Esophagus (tissue), 2 donors: Measurements from ENCODE around the gene TULP3. TPM values are rescaled to one million over a fixed set of nuclear protein-coding genes. Genes with fewer than 3 reads are reported as not detected.

Experiments
- H3K27ac ChIP-seq, 2 donors: one replicate each; pipeline ENCODE4 v1.5.1; 2013; ENCODE audit warnings: low read depth in 2 of 2, mild to moderate bottlenecking in 2 of 2, inconsistent platforms in 1 of 2, low read length in 1 of 2, moderate library complexity in 1 of 2
- H3K27me3 ChIP-seq, 2 donors: one replicate each; pipeline ENCODE4 v1.6.1; 2013; ENCODE audit warnings: low read length in 2 of 2, control low read depth in 1 of 2, mild to moderate bottlenecking in 1 of 2; ENCODE audit not compliant: insufficient read depth in 2 of 2, control insufficient read depth in 1 of 2
- H3K36me3 ChIP-seq, 2 donors: one replicate each; pipeline ENCODE4 v1.6.1; 2013; ENCODE audit warnings: low read length in 1 of 2; ENCODE audit not compliant: control insufficient read depth in 2 of 2, insufficient read depth in 2 of 2
- H3K4me1 ChIP-seq, 2 donors: one replicate each; pipeline ENCODE4 v1.6.1; 2013; ENCODE audit warnings: low read length in 1 of 2; ENCODE audit not compliant: control insufficient read depth in 2 of 2, insufficient read depth in 2 of 2
- H3K4me3 ChIP-seq, 2 donors: one replicate each; pipeline ENCODE4 v1.5.1; 2013; ENCODE audit warnings: low read length in 2 of 2, mild to moderate bottlenecking in 2 of 2, low read depth in 1 of 2, moderate library complexity in 1 of 2
- H3K9me3 ChIP-seq, 2 donors: one replicate each; pipeline ENCODE4 v1.6.1; 2013; ENCODE audit warnings: mild to moderate bottlenecking in 2 of 2, low read depth in 1 of 2, low read length in 1 of 2, moderate library complexity in 1 of 2; ENCODE audit not compliant: control insufficient read depth in 2 of 2, insufficient read depth in 1 of 2
- WGBS, 2 donors: extraction: QIAGEN DNeasy Blood & Tissue Kit; methylation state at CpG; one replicate each; pipeline ENCODE4 v1.1.7; 2013; 5-methylcytosine and 5-hydroxymethylcytosine counted together
- polyA plus RNA-seq, 2 donors: library from polyadenylated mRNA; stranded (reverse); fragments of 200-250 nt; gene quantifications; one replicate each; pipeline ENCODE4 v1.2.3, GENCODE V29; 2013
- donor health status: healthy with polysubstance abuse.
- donor health status: Bipolar disorder and iron deficiency.

TULP3 gene
- polyA plus RNA-seq, 2 donors, result 12.8 to 15.0 TPM

DNA sequence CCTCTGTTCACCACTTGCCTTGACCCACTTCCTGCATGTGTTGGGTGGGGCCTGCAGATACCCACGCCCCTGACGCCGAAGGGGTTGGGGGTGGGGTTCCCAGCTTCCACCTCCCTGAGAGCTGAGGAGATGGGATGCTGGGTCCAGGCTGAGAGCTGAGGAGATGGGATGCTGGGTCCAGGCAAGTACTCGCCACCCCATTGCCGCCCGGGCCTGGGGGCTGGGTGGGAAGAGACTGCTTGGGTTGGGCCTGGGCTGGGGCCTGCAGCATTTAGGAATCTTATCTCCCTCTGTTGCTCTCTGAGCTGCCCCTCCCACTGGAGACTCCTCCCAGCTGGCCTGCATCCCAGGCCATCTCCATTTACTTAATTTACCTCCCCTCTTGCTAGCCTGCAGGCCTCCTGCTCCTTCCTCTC, 85.9 kb downstream of the TULP3 start:
- no peak overlapping the region for H3K4me3 ChIP-seq
- H3K4me1 ChIP-seq, result no peaks in the 10 kb centered on the region
- no peaks in the 10 kb centered on the region for H3K27me3 ChIP-seq
- H3K9me3 ChIP-seq, result no peaks in the 10 kb centered on the region
- H3K36me3 ChIP-seq, result peaks cover 0 to 3% of the 10 kb centered on the region in 2 donors
- no peak overlapping the region for H3K27ac ChIP-seq
- 58 to 69% methylated on average over 6 of the region's 6 CpGs for WGBS, 2 donors

DNA sequence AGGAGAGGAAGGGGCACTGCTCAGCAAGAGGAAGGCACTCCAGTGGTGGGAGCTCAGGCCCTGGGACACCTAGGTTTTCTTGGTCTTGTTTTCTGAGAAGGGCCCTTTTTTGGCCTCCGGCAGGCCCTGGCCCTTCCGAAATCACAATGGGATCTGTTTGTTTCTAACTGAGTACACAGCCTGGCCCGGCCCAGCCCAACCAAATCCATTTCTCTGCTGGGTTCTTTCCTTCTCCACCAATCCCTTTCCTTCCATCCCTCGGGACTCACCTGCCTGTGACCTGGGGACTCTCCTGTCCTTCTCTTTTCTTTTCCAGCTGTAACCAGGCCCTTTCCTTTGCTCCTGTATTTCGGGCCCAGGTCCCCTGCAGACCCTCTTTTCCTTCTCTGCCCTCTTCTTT, 87.1 kb downstream of the TULP3 start:
- 81 to 89% methylated on average over 5 of the region's 5 CpGs for WGBS, 2 donors
- Histone ChIP-seq H3K27ac (no peak overlapping the region), H3K9me3 (no peaks in the 10 kb centered on the region), H3K36me3 (peaks cover 0 to 3% of the 10 kb centered on the region in 2 donors), H3K4me3 (no peak overlapping the region), H3K4me1 (no peaks in the 10 kb centered on the region), H3K27me3 (no peaks in the 10 kb centered on the region)

DNA sequence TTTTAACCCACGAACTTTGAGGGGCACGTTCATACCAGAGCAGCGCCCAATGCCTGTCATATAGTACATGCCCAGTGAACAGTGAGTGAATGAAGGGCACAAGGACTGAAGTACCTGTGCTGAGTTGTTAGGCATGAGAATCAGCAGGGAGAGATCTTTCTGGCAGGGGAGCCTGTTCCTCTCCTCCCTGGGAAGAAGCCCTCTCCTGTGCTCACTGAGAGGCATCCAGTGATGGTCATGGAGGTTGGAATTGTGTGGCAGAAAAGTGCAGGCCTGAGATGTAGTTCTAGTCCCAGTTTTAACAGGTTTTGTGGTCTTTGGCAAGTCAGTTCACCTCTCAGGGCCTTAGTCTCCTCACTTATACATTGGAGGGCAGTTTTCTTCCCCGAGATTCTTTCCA, 89.1 kb downstream of the TULP3 start:
- peaks cover 0 to 3% of the 10 kb centered on the region in 2 donors for H3K36me3 ChIP-seq
- WGBS, 2 donors, result 84 to 89% methylated on average over 4 of the region's 4 CpGs
- H3K27me3 ChIP-seq, result no peaks in the 10 kb centered on the region
- no peak overlapping the region for H3K27ac ChIP-seq
- no peaks in the 10 kb centered on the region for H3K9me3 ChIP-seq
- no peaks in the 10 kb centered on the region for H3K4me1 ChIP-seq
- H3K4me3 ChIP-seq, result no peak overlapping the region

DNA sequence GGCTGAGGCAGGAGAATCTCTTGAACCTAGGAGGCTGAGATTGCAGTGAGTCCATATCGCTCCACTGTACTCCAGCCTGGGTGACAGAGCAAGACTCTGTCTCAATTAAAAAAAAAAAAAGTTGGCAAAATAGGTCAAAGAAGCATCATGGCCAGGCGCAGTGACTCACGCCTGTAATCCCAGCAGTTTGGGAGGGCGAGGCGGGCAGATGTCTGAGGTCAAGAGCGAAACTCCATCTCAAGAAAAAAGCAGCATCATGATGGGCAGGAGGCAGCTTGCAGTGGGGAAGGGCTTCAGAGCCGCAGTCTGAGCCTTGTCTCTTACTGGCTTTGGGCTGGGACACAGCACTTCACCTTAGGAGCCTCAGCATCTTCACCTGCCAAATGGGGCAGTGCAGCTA, 89.9 kb downstream of the TULP3 start:
- H3K9me3 ChIP-seq, result no peaks in the 10 kb centered on the region
- H3K27ac ChIP-seq, result no peak overlapping the region
- H3K4me1 ChIP-seq, result no peaks in the 10 kb centered on the region
- H3K4me3 ChIP-seq, result no peak overlapping the region
- WGBS, 2 donors, result 82 to 90% methylated on average over 7 of the region's 7 CpGs
- peaks cover 0 to 3% of the 10 kb centered on the region in 2 donors for H3K36me3 ChIP-seq
- H3K27me3 ChIP-seq, result no peaks in the 10 kb centered on the region

DNA sequence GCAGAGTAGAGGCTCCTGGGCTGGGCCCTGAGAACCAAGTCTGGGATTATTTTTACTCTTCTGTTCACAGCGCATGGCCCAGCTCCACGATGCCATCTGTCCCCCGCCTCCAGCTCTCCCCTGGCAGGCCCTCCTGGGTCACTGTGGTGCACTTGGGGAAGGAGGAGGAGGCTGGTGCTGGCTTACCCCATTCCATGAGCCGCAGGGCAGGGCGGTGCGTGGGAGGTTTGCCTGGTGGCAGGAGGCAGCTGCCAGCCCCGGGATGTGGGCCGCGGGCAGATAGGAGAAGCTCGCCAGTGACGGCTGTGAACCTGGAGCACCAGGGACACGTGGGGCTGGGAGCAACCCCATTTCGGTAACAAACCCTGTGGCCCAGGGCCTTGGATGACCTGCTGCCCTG, 91.7 kb downstream of the TULP3 start:
- H3K27me3 ChIP-seq, result no peaks in the 10 kb centered on the region

DNA sequence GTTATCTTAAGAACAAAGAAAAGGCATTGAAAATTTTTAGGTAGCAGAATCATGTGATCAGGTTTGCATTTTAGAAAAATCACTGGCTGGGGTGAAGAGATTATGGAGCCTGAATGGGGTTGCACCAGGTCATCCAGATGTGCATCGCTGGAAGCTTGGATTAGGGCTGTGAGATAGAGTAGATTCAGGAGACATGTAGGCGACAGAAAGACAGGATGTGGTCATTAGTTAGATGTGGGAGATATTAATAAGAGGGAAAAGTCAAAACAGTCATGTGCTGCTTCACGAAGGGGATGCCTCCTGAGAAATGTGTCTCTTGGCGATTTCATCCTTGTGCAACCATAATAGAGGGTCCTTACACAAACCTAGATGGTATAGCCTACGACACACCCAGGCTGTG, 93.6 kb downstream of the TULP3 start:
- no peaks in the 10 kb centered on the region for H3K4me1 ChIP-seq
- WGBS, 2 donors, result 79 to 80% methylated on average over 5 of the region's 5 CpGs

More for the DNA sequence above, 91.7 kb downstream of the TULP3 start:
- no peaks in the 10 kb centered on the region for H3K4me1 ChIP-seq
- H3K4me3 ChIP-seq, result no peak overlapping the region
- no peak overlapping the region for H3K27ac ChIP-seq
- H3K36me3 ChIP-seq, result peaks cover 0 to 3% of the 10 kb centered on the region in 2 donors
- no peaks in the 10 kb centered on the region for H3K9me3 ChIP-seq
- WGBS, 2 donors, result 82 to 93% methylated on average over 11 to 13 of the region's 13 CpGs

DNA sequence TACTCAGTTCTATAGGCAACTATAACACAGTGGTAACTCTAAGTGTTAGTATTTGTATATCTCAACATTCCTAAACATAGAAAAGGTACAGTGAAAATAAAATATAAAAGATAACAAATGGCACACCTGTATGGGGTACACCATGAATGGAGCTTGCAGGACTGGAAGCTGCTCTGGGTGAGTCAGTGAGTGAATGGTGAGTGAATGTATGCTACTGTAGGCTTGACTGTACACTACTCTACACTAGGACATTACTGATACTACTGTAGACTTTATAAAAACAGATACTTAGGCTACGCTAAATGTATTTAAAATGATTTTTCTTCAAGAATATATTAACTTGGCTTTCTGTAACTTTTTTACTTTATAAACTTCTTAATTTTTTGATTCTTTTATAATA, 94.0 kb downstream of the TULP3 start:
- H3K36me3 ChIP-seq, result peaks cover 0 to 3% of the 10 kb centered on the region in 2 donors
- no peaks in the 10 kb centered on the region for H3K27me3 ChIP-seq
- no peak overlapping the region for H3K27ac ChIP-seq
- H3K4me3 ChIP-seq, result no peak overlapping the region
- no peaks in the 10 kb centered on the region for H3K4me1 ChIP-seq
- 98 to 100% methylated on average over 1 of the region's 1 CpG for WGBS, 2 donors
- no peaks in the 10 kb centered on the region for H3K9me3 ChIP-seq

More for the DNA sequence above, 93.6 kb downstream of the TULP3 start:
- Histone ChIP-seq H3K4me3 (no peak overlapping the region), H3K36me3 (peaks cover 0 to 3% of the 10 kb centered on the region in 2 donors), H3K27me3 (no peaks in the 10 kb centered on the region), H3K27ac (no peak overlapping the region), H3K9me3 (no peaks in the 10 kb centered on the region)

DNA sequence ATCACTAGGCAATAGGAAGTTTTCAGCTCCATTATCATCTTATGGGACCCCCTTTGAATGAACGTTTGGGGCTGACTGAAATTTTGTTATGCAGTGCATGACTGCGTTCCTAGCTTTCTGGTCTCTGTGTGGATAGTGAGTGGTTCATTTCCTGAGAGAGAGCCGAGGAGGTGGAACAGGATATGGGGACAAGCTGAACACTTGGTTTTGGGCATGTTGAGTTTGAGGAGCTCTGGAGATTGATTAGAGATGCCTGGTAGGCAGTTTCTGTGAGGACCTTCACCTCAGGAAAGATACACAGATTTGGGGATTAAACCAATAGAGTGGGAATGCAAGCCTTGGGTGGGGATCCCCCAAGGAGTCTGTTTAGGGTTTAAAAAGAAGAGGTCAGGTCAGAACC, 96.2 kb downstream of the TULP3 start:
- no peaks in the 10 kb centered on the region for H3K9me3 ChIP-seq
- H3K27ac ChIP-seq, result no peak overlapping the region
- 79 to 81% methylated on average over 3 of the region's 3 CpGs for WGBS, 2 donors
- H3K4me3 ChIP-seq, result no peak overlapping the region
- no peaks in the 10 kb centered on the region for H3K27me3 ChIP-seq
- no peaks in the 10 kb centered on the region for H3K36me3 ChIP-seq
- no peaks in the 10 kb centered on the region for H3K4me1 ChIP-seq

DNA sequence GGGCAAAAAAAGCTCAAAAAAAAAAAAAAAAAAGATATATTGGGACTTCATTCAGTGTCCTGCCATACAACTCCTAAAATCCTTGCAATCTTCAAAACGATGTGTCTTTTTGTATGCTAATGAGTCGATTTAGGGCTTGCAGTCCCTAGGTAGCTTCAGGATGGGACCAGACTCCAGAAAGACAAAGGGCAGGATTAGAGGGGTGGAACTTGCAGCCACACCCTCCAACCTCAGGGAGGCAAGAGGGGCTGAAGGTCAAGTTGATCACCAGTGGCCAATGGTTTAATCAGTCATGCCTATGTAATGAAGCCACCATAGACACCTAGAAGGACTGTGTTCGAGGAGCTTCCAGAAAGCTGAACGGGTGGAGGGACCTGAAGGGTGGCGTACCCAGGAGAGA, 97.8 kb downstream of the TULP3 start:
- Histone ChIP-seq H3K4me1 (peaks cover 0 to 2% of the 10 kb centered on the region in 2 donors), H3K27me3 (no peaks in the 10 kb centered on the region), H3K27ac (no peak overlapping the region), H3K4me3 (no peak overlapping the region), H3K36me3 (no peaks in the 10 kb centered on the region), H3K9me3 (no peaks in the 10 kb centered on the region)
- 95 to 97% methylated on average over 5 of the region's 5 CpGs for WGBS, 2 donors
